ENCODE measurements around the gene GLI3. TPM values are rescaled to one million over a fixed set of nuclear protein-coding genes. Genes with fewer than 3 reads are reported as not detected.

Gene GLI3
- total and polyA plus RNA-seq, 2 of the 4 experiments (the other 2 are of a cell fraction), result 1.3 to 3.9 TPM

DNA sequence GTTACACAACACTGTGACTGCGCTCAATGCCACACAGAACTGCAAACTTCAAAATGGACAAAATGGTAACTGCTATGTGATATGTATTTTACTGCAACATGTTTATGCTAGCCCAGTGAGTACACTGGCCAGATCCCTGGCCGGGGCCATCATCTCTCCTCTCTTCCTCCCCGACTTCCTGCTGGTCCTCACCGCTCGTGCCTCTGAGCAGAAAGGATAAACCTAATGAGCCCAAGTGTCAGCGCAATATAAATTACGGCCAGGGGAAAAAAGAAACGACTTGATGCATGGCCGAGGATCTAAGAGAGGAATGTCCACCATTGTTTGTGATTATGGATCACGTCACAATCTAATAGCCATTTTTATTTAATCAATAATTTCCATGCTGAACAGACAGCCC, 225.2 kb downstream of the GLI3 start:
- TF ChIP-seq RCOR1 (IDR thresholded peaks at IDR 0.05; ENCODE audit: insufficient replicate concordance, low read length), result no peak
- TF ChIP-seq, protein P1, sequence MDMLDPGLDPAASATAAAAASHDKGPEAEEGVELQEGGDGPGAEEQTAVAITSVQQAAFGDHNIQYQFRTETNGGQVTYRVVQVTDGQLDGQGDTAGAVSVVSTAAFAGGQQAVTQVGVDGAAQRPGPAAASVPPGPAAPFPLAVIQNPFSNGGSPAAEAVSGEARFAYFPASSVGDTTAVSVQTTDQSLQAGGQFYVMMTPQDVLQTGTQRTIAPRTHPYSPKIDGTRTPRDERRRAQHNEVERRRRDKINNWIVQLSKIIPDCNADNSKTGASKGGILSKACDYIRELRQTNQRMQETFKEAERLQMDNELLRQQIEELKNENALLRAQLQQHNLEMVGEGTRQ (IDR thresholded peaks at IDR 0.05; ENCODE audit: low read depth, low read length), result no peak
- no peak for TF ChIP-seq FOS (IDR thresholded peaks at IDR 0.05; ENCODE audit: low read depth, low read length)
- no peak for TF ChIP-seq CHD1 (IDR thresholded peaks at IDR 0.05; ENCODE audit: low read depth, low read length)
- TF ChIP-seq BHLHE40 (IDR thresholded peaks at IDR 0.05; ENCODE audit: low read depth, low read length), result no peak
- TF ChIP-seq SMC3 (IDR thresholded peaks at IDR 0.05; ENCODE audit: low read depth, low read length), result no peak
- no peak for TF ChIP-seq NFE2L2 (IDR thresholded peaks at IDR 0.05; ENCODE audit: low read depth, low read length)
- TF ChIP-seq POLR2A (IDR thresholded peaks at IDR 0.05; ENCODE audit: low read depth, low read length), result no peak
- no peak for TF ChIP-seq RAD21 (IDR thresholded peaks at IDR 0.05; ENCODE audit: low read length)
- no peak for TF ChIP-seq CEBPB (IDR thresholded peaks at IDR 0.05; ENCODE audit: low read depth, low read length)
- no peak for TF ChIP-seq MXI1 (IDR thresholded peaks at IDR 0.05; ENCODE audit: borderline replicate concordance, low read depth, low read length)
- TF ChIP-seq MAZ (IDR thresholded peaks at IDR 0.05; ENCODE audit: borderline replicate concordance, low read depth, low read length), result no peak
- no peak for TF ChIP-seq ELK1 (IDR thresholded peaks at IDR 0.05; ENCODE audit: borderline replicate concordance, low read depth, low read length)
- TF ChIP-seq MAFK (IDR thresholded peaks at IDR 0.05; ENCODE audit: low read depth, low read length), result no peak
- TF ChIP-seq RFX5 (IDR thresholded peaks at IDR 0.05; ENCODE audit: low read depth, low read length), result no peak
- Histone ChIP-seq H3K4me1 (ENCODE audit: control insufficient read depth, insufficient read depth, low read length) (no peaks in the 10 kb centered on the region), H3K14ac (replicated peaks; ENCODE audit: low read depth, low read length) (no peak overlapping the region), H2AK5ac (ENCODE audit: low read depth, low read length) (no peak overlapping the region), H2AK9ac (replicated peaks; ENCODE audit: low read depth, low read length, poor library complexity) (peak overlapping the region; percentile 1), H3K56ac (ENCODE audit: extremely low read depth, insufficient read depth, low read length) (no peak overlapping the region), H4K5ac (ENCODE audit: low read depth, low read length) (no peak overlapping the region), H3K4ac (ENCODE audit: low read depth, low read length) (no peak overlapping the region), H3K79me1 (ENCODE audit: low read depth in 1 of 2, low read length in 2 of 2) (no peaks in the 10 kb centered on the region), H3K27ac (ENCODE audit: insufficient read depth, low read length) (no peak overlapping the region), H2BK5ac (ENCODE audit: low read depth, low read length, poor library complexity, severe bottlenecking) (no peak overlapping the region), H2BK15ac (ENCODE audit: low read depth, low read length) (no peak overlapping the region), H2BK20ac (ENCODE audit: low read depth, low read length) (no peak overlapping the region), H3K4me3 (ENCODE audit: insufficient read depth, low read depth, low read length) (no peak overlapping the region), H3K9me1 (ENCODE audit: insufficient read depth, low read length) (no peaks in the 10 kb centered on the region), H3K27me3 (ENCODE audit: control insufficient read depth, insufficient read depth, low read length) (no peaks in the 10 kb centered on the region), H3K9me3 (ENCODE audit: control insufficient read depth, insufficient read depth, low read length) (peaks cover 2% of the 10 kb centered on the region; the same call in 1 of the 2 replicates), H3K36me3 (ENCODE audit: control insufficient read depth, insufficient read depth, low read length) (peaks cover 22% of the 10 kb centered on the region), H2AFZ (replicated peaks; ENCODE audit: low read length, poor library complexity) (no peak overlapping the region), H4K91ac (ENCODE audit: insufficient read depth, low read depth, low read length) (no peak overlapping the region), H3K4me2 (ENCODE audit: low read depth, low read length) (no peak overlapping the region), H3K9ac (ENCODE audit: low read depth, low read length) (no peak overlapping the region), H4K8ac (ENCODE audit: low read depth in 2 of 2, low read length in 2 of 2) (no peak overlapping the region), H3K18ac (ENCODE audit: low read depth, low read length) (no peak overlapping the region), H2BK120ac (ENCODE audit: low read depth, low read length) (no peak overlapping the region), H4K20me1 (ENCODE audit: insufficient read depth, low read length) (no peaks in the 10 kb centered on the region), H3K23ac (ENCODE audit: low read depth, low read length) (no peak overlapping the region)
- ATAC-seq (ENCODE audit: low read depth) (no peak), DNase-seq (no peak)
- no CpG with 5 or more reads among the region's 10 CpGs for WGBS, 2 experiments (ENCODE audit: extremely low coverage in 2 of 2, insufficient read length in 1 of 2)
- ChIA-PET POLR2A (ENCODE audit: unreplicated experiment) (no interaction called here), CTCF (no interaction called here)
- intact Hi-C loops (cut with micrococcal nuclease), result no loop called here
- dilution Hi-C loops (cut with HindIII; ENCODE audit: low sequenced_read_pairs, unreplicated experiment), result no loop called here
- no TSS peak for BruUV-seq (replicated peaks)
- in situ Hi-C loops (cut with MboI; ENCODE audit: low sequenced_read_pairs), result no loop called here

All from IMR-90 (cell line).